ENCODE data around the gene UNC13B.
"Not testable (repeated sequence)": the region's sequence is repeated elsewhere in the genome, so short reads cannot be mapped to it uniquely, and the experiment has no call there.

Gene UNC13B

GRCh38 chr9:35229066-35229778 is 67.4 kb downstream of the UNC13B start:
- DNase-seq = no peak

DNA sequence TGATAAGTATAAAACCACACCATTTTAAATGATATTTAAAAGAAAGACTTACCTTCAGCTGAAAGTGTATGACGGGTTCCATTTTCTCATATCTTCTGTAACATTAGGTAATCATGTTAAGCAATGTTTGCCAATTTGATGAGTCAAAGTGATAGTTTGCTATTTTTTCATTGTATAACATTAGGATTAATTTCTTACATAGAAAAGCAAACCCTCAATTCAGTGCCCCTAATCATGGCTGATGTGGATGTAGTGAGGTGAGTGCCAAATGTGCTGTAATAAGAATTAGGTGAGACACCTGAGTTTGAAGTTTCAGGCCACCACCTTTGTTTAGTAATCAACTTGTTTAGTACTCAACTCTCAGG is 68.0 kb downstream of the UNC13B start:
- DNase-seq = no peak

GRCh38 chr9:35232867-35233544 is 71.2 kb downstream of the UNC13B start:
- no peak for DNase-seq

- DNase-seq = no peak
Measured at GRCh38 chr9:35236692-35237091, 74.9 kb downstream of the UNC13B start.

DNA sequence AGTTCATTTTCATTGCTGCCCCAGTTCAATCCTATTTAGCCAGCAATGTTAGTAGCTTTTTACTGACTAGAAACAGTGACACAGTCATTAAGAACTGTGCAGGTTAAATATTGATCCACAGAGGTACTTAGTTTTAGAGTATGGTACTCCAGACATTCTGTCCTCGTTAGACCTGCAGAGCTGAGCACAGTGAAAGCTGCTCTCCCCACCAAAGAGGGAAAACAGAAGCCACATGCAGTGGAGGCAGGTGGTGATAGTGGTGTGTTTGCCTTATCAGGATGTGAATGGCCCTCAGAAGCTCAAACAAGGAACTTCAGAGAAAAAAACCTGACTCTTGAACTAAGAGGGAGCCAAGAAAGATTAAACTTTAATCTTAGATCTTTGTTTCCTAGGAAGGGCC is 75.5 kb downstream of the UNC13B start:
- no peak for DNase-seq

GRCh38 chr9:35245945-35246344 is 84.1 kb downstream of the UNC13B start:
- not testable (repeated sequence) for DNase-seq

DNA sequence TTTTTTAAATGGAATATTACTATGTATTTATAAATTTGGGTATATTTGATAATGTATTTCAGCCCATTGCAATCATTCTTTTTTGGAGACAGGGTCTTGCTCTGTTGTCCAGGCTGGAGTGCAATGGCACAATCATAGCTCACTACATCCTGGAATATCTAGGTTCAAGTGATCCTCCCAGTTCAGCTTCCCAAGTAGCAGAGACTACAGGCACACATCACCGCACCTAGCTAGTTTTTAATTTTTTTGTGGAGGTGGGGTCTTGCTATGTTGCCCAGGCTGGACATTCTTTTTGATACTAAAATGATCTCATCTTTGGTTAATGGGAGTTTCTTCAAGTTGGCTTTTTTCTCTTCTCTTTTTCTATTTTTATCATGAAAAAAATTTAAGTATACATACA is 91.3 kb downstream of the UNC13B start:
- DNase-seq = no peak

- no peak for DNase-seq
Measured at GRCh38 chr9:35254237-35254636, 92.4 kb downstream of the UNC13B start.

DNA sequence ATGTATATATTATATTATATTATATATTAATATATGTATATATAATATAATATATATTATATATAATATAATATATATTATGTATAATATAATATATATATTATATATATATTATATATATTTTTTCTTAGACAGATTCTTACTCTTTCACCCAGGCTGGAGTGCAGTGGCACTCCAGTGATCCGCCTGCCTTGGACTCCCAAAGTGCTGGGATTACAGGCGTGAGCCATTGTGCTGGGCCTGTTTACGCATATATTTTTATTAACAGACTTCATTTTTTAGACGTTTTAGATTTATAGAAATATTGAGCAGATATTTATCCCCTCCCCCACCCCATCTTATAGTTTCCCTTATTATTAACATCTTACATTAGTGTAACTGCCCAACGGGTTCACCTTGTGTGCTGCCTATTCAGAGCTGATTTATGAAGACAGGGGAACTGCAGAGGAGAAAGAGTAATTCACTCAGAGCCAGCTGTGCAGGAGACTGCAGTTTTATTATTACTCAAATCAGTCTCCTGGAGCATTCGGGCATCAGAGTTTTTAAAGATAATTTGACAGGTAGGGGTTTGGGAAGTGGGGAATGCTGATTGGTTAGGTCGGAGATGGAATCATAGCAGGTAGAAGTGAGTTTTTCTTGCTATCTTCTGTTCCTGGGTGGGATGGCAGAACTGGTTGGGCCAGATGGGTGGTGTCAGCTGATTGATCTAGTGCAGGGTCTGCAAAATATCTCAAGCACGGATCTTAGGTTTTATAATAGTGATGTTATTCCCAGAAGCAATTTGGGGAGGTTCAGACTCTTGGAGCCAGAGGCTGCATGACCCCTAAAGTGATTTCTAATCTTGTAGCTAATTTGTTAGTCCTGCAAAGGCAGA is 93.4 kb downstream of the UNC13B start:
- DNase-seq = no peak

- DNase-seq = no peak
Measured at GRCh38 chr9:35257986-35258659, 96.3 kb downstream of the UNC13B start.

GRCh38 chr9:35258660-35259474 is 97.1 kb downstream of the UNC13B start:
- peak; percentile 53 for DNase-seq

- no peak for DNase-seq
Measured at GRCh38 chr9:35260186-35260585, 98.4 kb downstream of the UNC13B start.

DNA sequence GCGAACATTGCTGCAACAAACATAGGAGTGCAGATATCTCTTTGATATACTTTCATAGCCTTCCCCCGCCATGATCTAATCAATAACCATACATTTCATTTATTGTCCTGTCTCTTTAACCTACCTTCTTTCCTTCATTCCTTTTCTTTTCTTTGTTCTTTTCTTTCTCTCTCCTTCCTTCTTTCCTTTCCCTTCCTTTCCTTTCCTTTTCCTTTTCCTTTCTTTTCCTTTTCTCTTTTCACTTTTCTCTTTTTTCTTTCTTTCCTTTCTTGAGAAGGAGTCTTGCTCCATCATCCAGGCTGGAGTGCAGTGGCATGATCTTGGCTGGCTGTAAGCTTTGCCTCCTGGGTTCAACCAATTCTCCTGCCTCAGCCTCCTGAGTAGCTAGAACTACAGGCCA is 100.3 kb downstream of the UNC13B start:
- no peak for DNase-seq

- no peak for DNase-seq
Measured at GRCh38 chr9:35267710-35268109, 105.9 kb downstream of the UNC13B start.

- no peak for DNase-seq
Measured at GRCh38 chr9:35269919-35270318, 108.1 kb downstream of the UNC13B start.

GRCh38 chr9:35271637-35272036 is 109.8 kb downstream of the UNC13B start:
- DNase-seq = no peak

DNA sequence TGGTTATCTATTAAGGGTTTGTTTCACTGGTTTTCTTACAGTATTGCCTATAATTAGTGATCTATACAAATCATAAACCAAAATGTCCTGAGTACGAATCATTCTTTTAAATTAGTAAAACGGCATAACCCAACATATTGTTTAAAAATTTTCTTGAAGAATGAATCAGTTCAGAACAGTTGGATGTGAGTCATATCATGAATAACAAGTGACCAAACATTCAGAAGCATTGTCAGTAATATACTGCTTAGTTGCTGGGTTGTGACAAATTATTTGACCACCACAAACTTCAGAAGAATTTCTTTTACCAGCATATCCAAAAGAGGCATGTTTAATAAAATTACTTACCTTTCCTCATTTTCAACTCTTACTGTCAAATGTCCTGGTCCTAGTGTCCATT is 111.2 kb downstream of the UNC13B start:
- DNase-seq = no peak

- DNase-seq = no peak
Measured at GRCh38 chr9:35273591-35273990, 111.8 kb downstream of the UNC13B start.

DNA sequence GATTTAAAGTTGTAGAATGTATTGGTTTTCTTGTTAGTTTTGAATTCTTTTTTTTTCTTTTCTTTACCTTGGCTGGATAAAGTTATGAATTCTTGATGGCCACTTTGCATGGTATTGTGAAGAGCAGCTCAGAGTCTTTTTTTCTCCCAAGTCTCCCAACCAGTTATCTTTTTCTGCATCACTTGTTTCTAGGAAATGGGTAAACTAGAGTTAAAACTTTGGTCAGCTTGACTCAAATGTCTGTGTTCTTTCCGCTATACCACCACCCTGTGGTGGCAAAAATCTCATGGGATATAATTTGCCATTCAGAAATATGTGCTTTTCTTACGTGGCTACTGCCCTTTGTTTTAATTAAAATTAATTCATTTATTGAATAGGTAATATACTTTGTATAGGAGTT is 113.2 kb downstream of the UNC13B start:
- no peak for DNase-seq

DNA sequence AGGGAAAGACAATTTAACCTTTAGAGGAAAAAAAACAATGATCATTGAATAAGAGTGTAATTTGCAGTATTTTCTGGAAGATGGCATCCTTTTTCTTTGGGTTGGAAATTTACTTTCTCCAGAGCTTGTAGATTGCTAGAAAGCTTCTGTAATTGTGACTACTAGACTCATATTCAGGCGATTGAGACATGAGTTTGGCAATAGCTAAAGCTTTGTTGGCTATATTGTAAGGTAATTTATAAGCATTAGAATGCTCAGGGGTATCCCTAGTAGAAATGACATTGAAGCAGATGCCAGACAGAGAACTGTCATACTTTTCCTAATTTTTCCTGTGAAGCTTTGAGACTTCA is 115.3 kb downstream of the UNC13B start:
- DNase-seq = no peak

DNA sequence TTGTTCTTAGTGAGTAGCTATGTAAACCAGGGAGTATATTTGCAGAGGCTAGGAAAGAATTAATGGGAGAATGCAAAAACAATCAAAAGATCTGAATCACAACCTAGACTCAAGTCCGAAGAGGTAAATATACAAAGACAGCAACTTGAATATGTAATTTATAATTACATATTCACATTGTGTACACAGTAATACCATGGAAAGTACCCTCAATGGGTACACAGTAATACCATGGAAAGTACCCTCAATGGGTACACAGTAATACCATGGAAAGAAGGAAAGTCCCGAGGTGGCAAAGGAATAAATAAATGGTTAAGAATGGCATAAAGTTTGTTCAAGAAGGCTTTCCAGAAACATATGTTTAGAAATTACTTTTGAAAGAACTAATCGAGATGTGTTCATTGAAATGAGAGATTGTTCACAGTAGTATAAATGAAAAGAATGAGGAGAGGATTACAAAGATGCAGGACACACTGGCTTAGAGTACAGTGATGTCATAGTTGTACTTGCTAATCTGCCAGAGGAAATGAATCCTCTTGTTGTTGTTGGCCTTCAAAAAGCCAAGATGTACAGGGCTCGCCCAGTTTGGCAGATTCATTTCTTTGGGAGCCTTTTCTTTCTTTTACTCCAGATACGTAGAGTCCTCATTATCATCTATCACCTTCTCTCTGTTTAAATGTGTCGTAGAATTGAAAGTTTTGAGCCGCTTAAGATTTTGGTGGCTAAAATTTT is 116.0 kb downstream of the UNC13B start:
- DNase-seq = no peak

DNA sequence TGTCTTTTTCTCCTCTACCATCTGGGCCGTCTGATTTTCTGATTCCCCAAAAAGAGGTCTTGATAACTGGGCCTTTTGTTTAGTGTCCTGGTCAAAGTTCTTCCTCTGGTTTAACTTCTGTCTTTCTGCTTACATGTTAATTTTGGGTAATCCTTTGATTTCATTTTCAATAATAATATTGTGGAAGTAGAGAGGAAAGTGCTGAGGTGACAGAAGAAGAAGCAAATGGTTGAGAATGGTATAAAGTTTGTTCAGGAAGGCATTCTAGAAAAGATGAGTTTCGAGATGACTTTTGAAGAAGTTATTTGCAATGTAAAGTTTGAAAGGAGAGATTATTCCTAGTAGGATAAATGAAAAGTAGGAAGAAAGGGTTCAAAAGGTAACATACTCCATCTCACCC is 118.1 kb downstream of the UNC13B start:
- DNase-seq = no peak
